Gastrocnemius medialis (tissue), 4 donors: Measurements from ENCODE around the gene B4GALT1.

Experiments used
- CTCF ChIP-seq, 5 experiments: fragments of 450-650 bp in 3 of 5; fragments of 200-600 bp in 2 of 5; sonication (generic) in 2 of 5; IDR thresholded peaks in 4 of 5; conservative IDR thresholded peaks in 1 of 5; 1 replicate in 4 of 5; 2 replicates in 1 of 5; pipeline ENCODE4 v1.5.1; 2016 to 2019; ENCODE audit warnings: antibody characterized with exemption in 5 of 5, mild to moderate bottlenecking in 3 of 5, moderate library complexity in 3 of 5
- POLR2A ChIP-seq, 2 donors: fragments of 450-650 bp; IDR thresholded peaks; one replicate each; pipeline ENCODE4 v1.6.1; 2017; ENCODE audit warnings: antibody characterized with exemption in 2 of 2, mild to moderate bottlenecking in 2 of 2, moderate library complexity in 2 of 2

- TF ChIP-seq POLR2A (IDR thresholded peaks at IDR 0.05), result no peak
- no peak for TF ChIP-seq CTCF (IDR thresholded peaks at IDR 0.05 in 4 of 5, conservative IDR thresholded peaks at IDR 0.05 in 1 of 5)
These were observed 52.4 kb downstream of the B4GALT1 start for GRCh38 chr9:33114746-33115145.
